Limb (tissue), 2 donors: ENCODE results near the gene PCDHGB5.
"Not testable (repeated sequence)": the region's sequence is repeated elsewhere in the genome, so short reads cannot be mapped to it uniquely, and the experiment has no call there.

ENCODE experiments used
- DNase-seq, 2 donors: peaks; one replicate each; pipeline ENCODE4 v3.0.0-alpha.2; 2016; ENCODE audit errors: extremely low spot score in 2 of 2

Gene PCDHGB5

DNA sequence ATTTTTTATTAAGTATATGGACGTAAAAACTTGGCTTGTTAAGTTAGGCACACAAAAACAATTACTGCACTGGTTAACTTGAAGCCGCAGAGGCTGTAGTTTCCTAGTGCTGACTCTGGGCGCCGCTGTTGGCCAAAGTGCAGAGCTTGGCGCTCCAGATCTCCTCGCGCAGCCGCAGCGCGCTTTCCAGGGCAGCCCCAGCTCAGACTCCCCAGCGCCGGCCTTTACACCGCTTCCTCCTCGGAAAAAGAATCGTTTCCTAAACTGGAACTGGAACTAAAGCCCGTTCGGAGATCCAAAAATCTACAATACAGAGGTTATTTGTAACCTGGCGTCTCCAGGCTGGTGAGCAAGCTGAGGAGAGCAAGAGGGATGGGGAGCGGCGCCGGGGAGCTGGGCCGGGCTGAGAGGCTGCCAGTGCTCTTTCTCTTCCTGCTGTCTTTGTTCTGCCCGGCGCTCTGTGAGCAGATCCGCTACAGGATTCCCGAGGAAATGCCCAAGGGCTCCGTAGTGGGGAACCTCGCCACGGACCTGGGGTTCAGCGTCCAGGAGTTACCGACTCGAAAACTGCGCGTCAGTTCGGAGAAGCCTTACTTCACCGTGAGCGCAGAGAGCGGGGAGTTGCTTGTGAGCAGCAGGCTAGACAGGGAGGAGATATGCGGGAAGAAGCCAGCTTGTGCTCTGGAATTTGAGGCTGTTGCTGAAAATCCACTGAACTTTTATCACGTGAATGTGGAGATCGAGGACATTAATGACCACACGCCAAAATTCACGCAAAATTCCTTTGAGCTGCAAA lies at the start of gene PCDHGB5:
PCDHGB5 (plus strand) TSS at position 192 of the 796 bp plus-strand sequence; CDS start at position 373, 181 bp downstream.
- DNase-seq: not testable (repeated sequence)

- no peak for DNase-seq
Measured at GRCh38 chr5:141349917-141350619, 47.7 kb upstream of the PCDHGB5 start, which contains the start of gene PCDHGB1. Gene PCDHGB1 (plus strand): TSS chr5:141350099. CDS start chr5:141350261, 162 bp downstream.

DNA sequence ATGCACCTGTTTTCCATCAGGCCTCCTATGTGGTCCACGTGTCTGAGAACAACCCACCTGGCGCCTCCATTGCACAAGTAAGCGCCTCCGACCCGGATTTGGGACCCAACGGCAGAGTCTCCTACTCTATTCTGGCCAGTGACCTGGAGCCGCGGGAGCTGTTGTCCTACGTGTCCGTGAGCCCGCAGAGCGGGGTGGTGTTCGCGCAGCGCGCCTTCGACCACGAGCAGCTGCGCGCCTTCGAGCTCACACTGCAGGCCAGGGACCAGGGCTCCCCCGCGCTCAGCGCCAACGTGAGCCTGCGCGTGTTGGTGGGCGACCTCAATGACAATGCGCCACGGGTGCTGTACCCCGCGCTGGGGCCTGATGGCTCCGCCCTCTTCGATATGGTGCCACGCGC lies 46.2 kb upstream of the PCDHGB5 start:
- no peak for DNase-seq

- DNase-seq: no peak
Measured at GRCh38 chr5:141354900-141355469, 42.8 kb upstream of the PCDHGB5 start, which contains the start of gene PCDHGA4. Gene PCDHGA4 (plus strand): TSS chr5:141355021. CDS start chr5:141355108, 87 bp downstream.

GRCh38 chr5:141355641-141356040 lies 42.1 kb upstream of the PCDHGB5 start:
- DNase-seq: no peak

DNA sequence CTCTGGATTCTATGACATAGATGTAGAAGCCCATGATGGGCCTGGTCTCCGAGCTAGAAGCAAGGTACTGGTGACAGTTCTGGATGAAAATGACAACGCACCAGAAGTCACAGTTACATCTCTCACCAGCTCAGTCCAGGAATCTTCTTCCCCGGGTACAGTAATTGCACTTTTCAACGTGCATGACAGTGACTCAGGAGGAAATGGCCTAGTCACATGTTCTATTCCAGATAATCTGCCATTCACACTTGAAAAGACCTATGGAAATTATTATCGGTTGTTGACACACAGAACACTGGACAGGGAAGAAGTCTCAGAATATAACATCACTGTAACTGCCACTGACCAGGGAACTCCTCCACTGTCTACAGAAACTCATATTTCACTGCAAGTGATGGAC lies 41.6 kb upstream of the PCDHGB5 start:
- no peak for DNase-seq

DNA sequence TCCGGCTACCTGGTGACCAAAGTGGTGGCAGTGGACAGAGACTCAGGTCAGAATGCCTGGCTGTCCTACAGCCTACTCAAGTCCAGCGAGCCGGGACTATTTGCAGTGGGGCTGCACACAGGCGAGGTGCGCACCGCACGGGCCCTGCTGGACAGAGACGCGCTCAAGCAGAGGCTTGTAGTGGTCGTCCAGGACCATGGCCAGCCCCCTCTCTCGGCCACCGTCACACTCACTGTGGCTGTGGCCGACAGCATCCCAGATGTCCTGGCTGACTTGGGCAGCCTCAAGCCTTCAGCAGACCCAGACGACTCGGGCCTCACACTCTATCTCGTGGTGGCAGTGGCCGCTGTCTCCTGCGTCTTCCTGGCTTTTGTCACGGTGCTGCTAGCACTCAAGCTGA lies 40.8 kb upstream of the PCDHGB5 start:
- no peak for DNase-seq

DNA sequence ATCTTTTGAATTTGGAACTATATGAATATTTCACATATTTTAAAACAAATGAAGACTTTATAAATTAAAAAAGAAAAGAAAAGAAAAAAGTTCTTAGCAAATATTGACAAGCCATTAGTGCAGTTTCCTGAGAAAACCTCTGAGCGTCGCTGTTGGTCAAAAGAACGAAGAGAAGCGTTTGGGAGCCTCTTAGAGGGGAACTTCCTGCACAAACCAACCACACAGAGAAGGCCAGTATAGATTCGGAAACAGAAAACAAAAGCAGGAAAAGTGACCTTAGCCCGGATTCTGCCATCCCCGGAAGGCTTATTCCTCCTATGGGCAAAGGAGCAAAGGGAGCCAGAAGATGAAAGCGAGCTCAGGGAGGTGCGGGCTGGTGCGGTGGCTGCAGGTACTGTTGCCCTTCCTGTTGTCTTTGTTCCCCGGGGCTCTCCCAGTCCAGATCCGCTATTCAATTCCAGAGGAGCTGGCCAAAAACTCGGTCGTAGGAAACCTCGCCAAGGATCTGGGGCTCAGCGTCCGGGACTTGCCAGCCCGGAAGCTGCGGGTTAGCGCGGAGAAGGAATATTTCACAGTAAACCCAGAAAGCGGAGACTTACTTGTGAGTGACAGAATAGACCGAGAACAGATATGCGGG lies 37.8 kb upstream of the PCDHGB5 start, which contains the start of gene PCDHGB2:
PCDHGB2 (plus strand) TSS at position 205 of the 637 bp plus-strand sequence; CDS start at position 347, 142 bp downstream.
- DNase-seq: no peak

- no peak for DNase-seq
Measured at GRCh38 chr5:141360685-141361084, 37.1 kb upstream of the PCDHGB5 start.

DNA sequence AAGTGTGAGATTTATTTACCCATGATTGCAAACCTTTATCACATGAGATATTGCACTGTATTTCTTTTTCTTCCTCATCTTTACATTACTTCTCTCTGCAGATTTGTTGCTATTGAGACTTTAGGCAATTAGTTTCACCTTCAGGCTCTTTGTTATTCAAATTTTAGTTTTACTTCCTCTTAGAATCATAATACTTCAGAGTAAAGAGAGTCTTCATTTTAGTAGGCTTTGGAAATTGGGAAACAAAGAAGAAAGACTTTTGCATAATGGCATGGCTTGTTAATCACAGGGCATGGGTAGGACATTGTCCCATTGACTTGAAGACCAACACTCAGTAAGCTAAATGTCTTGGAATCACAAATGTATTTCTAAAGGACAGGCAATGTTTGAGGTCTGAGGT lies 35.0 kb upstream of the PCDHGB5 start:
- no peak for DNase-seq

DNA sequence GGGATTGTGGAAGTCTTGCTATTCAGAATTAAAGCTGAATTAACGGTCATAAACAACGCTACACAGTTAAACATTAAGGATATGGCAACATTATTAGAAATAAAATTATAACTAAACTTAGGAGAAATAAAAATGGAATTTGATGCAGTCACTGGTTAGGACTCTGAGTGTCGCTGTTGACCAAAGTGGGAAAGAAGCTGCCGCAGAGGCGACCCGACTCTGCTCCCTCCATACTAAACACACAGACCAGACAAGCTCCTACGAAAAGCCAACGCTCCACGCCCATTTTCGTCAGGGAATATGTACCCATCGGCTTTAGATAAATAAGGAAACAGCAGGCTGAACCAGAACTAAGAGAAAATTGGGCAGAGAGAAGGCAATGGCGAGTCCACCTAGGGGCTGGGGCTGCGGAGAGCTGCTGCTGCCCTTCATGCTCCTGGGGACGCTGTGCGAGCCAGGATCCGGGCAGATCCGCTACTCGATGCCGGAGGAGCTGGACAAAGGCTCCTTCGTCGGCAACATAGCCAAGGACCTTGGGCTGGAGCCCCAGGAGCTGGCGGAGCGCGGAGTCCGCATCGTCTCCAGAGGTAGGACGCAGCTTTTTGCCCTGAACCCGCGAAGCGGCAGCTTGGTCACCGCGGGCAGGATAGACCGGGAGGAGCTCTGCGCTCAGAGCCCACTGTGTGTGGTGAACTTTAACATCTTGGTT lies 33.6 kb upstream of the PCDHGB5 start, which contains the start of gene PCDHGA5:
PCDHGA5 (plus strand) TSS at position 211 of the 709 bp plus-strand sequence; CDS start at position 380, 169 bp downstream.
- no peak for DNase-seq

GRCh38 chr5:141366016-141366896 lies 31.5 kb upstream of the PCDHGB5 start:
- DNase-seq: no peak

DNA sequence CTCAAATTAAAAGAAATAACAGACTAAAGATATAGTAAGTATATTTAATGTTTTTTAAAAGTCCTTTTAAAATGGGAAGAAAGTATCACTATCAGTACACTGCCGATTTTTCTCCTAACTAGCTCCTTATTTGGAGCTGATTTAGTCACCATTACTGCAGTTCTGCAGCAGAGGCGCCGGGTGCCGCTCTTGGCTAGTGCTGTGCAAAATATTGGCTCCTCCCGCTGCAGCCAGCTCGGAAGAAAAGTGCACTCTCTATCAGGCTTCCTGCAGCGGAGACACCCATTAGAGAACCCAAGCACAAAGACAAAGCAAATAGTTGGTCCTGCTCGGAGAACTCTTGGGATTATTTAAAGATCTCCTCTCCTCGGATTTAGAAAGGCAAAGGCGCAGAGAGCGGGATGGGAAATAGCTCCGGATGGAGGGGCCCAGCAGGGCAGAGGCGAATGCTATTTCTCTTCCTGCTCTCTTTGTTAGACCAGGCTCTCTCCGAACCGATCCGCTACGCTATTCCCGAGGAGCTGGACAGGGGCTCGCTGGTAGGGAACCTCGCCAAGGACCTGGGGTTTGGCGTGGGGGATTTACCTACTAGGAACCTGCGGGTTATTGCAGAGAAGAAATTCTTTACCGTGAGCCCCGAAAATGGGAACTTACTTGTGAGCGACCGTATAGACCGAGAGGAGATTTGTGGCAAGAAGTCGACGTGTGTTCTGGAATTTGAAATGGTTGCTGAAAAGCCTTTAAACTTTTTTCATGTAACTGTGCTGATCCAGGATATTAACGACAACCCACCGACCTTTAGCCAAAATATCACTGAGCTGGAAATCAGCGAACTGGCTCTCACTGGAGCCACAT lies 27.5 kb upstream of the PCDHGB5 start, which contains the start of gene PCDHGB3:
PCDHGB3 (plus strand) TSS at position 249 of the 855 bp plus-strand sequence; CDS start at position 402, 153 bp downstream.
- no peak for DNase-seq

GRCh38 chr5:141371572-141372475 lies 25.9 kb upstream of the PCDHGB5 start:
- DNase-seq: no peak

DNA sequence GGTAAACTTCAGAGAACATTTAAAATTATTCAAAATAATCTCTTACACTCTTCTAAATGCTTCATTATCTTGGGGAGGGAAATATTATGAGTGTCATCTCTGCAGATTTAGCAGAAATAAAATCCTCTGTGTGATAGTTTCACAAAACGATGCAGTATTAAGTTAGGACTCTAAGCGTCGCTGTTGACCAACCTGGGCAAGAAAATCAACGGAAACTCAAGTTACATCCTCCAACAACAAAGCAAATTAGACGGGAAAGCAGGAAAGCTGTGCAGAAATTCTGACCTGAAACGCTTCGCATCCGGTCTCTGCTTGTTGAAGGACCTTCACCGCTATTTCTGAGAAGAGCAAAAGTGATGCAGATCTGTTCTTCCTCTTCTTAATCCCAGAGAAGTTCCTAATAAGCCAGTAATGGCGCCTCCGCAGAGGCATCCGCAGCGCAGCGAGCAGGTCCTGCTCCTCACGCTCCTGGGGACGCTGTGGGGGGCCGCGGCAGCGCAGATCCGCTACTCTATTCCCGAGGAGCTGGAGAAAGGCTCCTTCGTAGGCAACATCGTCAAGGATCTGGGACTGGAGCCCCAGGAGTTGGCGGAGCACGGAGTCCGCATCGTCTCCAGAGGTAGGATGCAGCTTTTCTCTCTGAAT lies 24.0 kb upstream of the PCDHGB5 start, which contains the start of gene PCDHGA6:
PCDHGA6 (plus strand) TSS at position 219 of the 645 bp plus-strand sequence; CDS start at position 412, 193 bp downstream.
- DNase-seq: no peak

DNA sequence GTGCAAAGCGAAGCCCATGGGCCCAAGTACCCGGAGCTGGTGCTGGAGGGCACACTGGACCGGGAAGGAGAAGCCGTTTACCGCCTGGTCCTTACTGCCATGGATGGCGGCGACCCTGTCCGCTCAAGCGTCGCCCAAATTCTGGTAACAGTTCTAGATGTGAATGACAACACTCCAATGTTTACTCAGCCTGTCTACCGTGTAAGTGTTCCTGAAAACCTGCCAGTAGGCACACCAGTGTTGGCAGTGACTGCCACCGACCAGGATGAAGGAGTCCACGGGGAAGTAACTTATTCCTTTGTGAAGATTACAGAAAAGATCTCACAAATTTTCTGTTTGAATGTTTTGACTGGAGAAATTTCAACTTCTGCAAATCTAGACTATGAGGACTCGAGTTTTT lies 23.1 kb upstream of the PCDHGB5 start:
- DNase-seq: no peak
